Naive thymus-derived CD4-positive, alpha-beta T cell (primary cell): ENCODE results near the gene EBF3. TPM values are rescaled to one million over a fixed set of nuclear protein-coding genes. Genes with fewer than 3 reads are reported as not detected.

Source experiments
- ATAC-seq: fragments of 150-1000 bp; cut with Tn5 transposase; 2 replicates; pipeline ENCODE4 v1.10.0; 2021; ENCODE audit warnings: mild to moderate bottlenecking, moderate library complexity
- CTCF ChIA-PET: fragments of 350-600 bp; sonication (Branson Sonifier 250); formaldehyde crosslinking; loops from one replicate; lab custom pipeline; 2021; ENCODE audit warnings: antibody characterized with exemption; lab: Charles Lee
- POLR2A ChIA-PET: fragments of 350-600 bp; sonication (Branson Sonifier 250); formaldehyde crosslinking; loops from one replicate; lab custom pipeline; 2021; ENCODE audit warnings: antibody characterized with exemption, inconsistent platforms; lab: Charles Lee
- DNase-seq, 9 donors: peaks; one replicate each; pipeline versions ENCODE4 v3.0.0 to v3.0.0-alpha.2; 2020 to 2022; ENCODE audit warnings: mixed read lengths in 1 of 9
- H3K27ac ChIP-seq: one replicate; pipeline ENCODE4 v1.7.0; 2013; ENCODE audit warnings: mild to moderate bottlenecking, low read depth, low read length, moderate library complexity
- H3K27me3 ChIP-seq, 2 donors: one replicate each; pipeline ENCODE4 v1.7.0; 2013; ENCODE audit warnings: low read length in 2 of 2, mild to moderate bottlenecking in 2 of 2, moderate library complexity in 2 of 2; ENCODE audit not compliant: control insufficient read depth in 2 of 2, insufficient read depth in 2 of 2
- H3K36me3 ChIP-seq, 3 experiments: 1 replicate in 2 of 3; 2 replicates in 1 of 3; pipeline ENCODE4 v1.7.0; 2013; ENCODE audit warnings: low read length in 3 of 3, mild to moderate bottlenecking in 3 of 3, moderate library complexity in 1 of 3; ENCODE audit not compliant: insufficient read depth in 3 of 3, control insufficient read depth in 2 of 3
- H3K4me1 ChIP-seq, 2 donors: one replicate each; pipeline ENCODE4 v1.7.0; 2013; ENCODE audit warnings: low read length in 2 of 2, mild to moderate bottlenecking in 2 of 2, moderate library complexity in 1 of 2; ENCODE audit not compliant: control insufficient read depth in 2 of 2, insufficient read depth in 2 of 2
- H3K4me3 ChIP-seq: 2 replicates; pipeline ENCODE4 v1.7.0; 2013; ENCODE audit warnings: mild to moderate bottlenecking, low read length
- H3K9me3 ChIP-seq, 3 experiments: 1 replicate in 2 of 3; 2 replicates in 1 of 3; pipeline ENCODE4 v1.7.0; 2013; ENCODE audit warnings: low read length in 3 of 3; ENCODE audit not compliant: control insufficient read depth in 2 of 3
- H3K27ac Mint-ChIP-seq, 9 donors: one replicate each; pipeline ENCODE4 v1.8.0; 2020 to 2022; ENCODE audit warnings: mixed read lengths in 9 of 9, mild to moderate bottlenecking in 8 of 9, moderate library complexity in 5 of 9, inconsistent platforms in 2 of 9
- H3K27me3 Mint-ChIP-seq, 5 donors: one replicate each; pipeline ENCODE4 v1.8.0; 2021 to 2022; ENCODE audit warnings: mixed read lengths in 5 of 5, mild to moderate bottlenecking in 1 of 5
- H3K36me3 Mint-ChIP-seq, 5 donors: one replicate each; pipeline ENCODE4 v1.8.0; 2020 to 2022; ENCODE audit warnings: mixed read lengths in 5 of 5, mild to moderate bottlenecking in 3 of 5, inconsistent platforms in 1 of 5
- H3K4me1 Mint-ChIP-seq, 7 donors: one replicate each; pipeline ENCODE4 v1.8.0; 2020 to 2022; ENCODE audit warnings: mixed read lengths in 7 of 7, mild to moderate bottlenecking in 3 of 7, inconsistent platforms in 1 of 7
- H3K4me3 Mint-ChIP-seq, 10 donors: one replicate each; pipeline ENCODE4 v1.8.0; 2020 to 2022; ENCODE audit warnings: mild to moderate bottlenecking in 10 of 10, mixed read lengths in 10 of 10, moderate library complexity in 6 of 10, inconsistent platforms in 2 of 10
- H3K9me3 Mint-ChIP-seq, 11 donors: one replicate each; pipeline ENCODE4 v1.8.0; 2020 to 2022; ENCODE audit warnings: mixed read lengths in 11 of 11, mild to moderate bottlenecking in 4 of 11, inconsistent platforms in 1 of 11, moderate library complexity in 1 of 11
- intact Hi-C, 2 donors: fragments of 100-400 bp; cut with micrococcal nuclease; formaldehyde crosslinking; loops; one replicate each; pipeline ENCODE4 v1.15.1; 2023
- polyA plus RNA-seq, 2 donors: library from polyadenylated mRNA; unstranded; fragments of 300-500 nt; fragmentation: Illumina TruSeq; gene quantifications; one replicate each; pipeline ENCODE4 v1.2.3, GENCODE V29; 2021
- total RNA-seq, 6 experiments: library from RNA in 5 of 6; stranded (reverse) in 5 of 6; gene quantifications; 1 replicate in 5 of 6; 2 replicates in 1 of 6; pipeline ENCODE4 v1.2.3 and lab custom pipeline; 2021 to 2026

EBF3 gene
- total and polyA plus RNA-seq, 7 experiments from 2014 or later, result not detected

GRCh38 chr10:129936266-129936922 lies 27.7 kb downstream of the EBF3 start:
- Histone ChIP-seq H3K4me3 (no peak overlapping the region), H3K36me3 (no peaks in the 10 kb centered on the region), H3K27me3 (no peaks in the 10 kb centered on the region), H3K27ac (no peak overlapping the region), H3K4me1 (no peaks in the 10 kb centered on the region), H3K9me3 (no peaks in the 10 kb centered on the region)
- intact Hi-C loops, result no loop called here
- no peaks in the 10 kb centered on the region for H3K4me1 Mint-ChIP-seq
- H3K4me3 Mint-ChIP-seq, result no peak overlapping the region
- CTCF ChIA-PET, result no interaction called here
- no peak overlapping the region for H3K27ac Mint-ChIP-seq
- ATAC-seq (no peak), DNase-seq (no peak)
- no peaks in the 10 kb centered on the region for H3K36me3 Mint-ChIP-seq
- H3K27me3 Mint-ChIP-seq, result peaks cover 0 to 27% (median 5%) of the 10 kb centered on the region in 5 donors
- H3K9me3 Mint-ChIP-seq, result no peaks in the 10 kb centered on the region
- POLR2A ChIA-PET, result no interaction called here

GRCh38 chr10:129935867-129936152 lies 28.3 kb downstream of the EBF3 start:
- H3K27ac ChIP-seq, result no peak overlapping the region
- Mint-ChIP-seq H3K9me3 (no peaks in the 10 kb centered on the region), H3K27ac (no peak overlapping the region), H3K36me3 (no peaks in the 10 kb centered on the region), H3K4me1 (no peaks in the 10 kb centered on the region), H3K27me3 (peaks cover 0 to 23% (median 5%) of the 10 kb centered on the region in 5 donors), H3K4me3 (no peak overlapping the region)
- H3K4me3 ChIP-seq, result no peak overlapping the region
- POLR2A ChIA-PET, result no interaction called here
- no peaks in the 10 kb centered on the region for H3K4me1 ChIP-seq
- DNase-seq (no peak), ATAC-seq (no peak)
- H3K9me3 ChIP-seq, result no peaks in the 10 kb centered on the region
- intact Hi-C loops, result no loop called here
- no peaks in the 10 kb centered on the region for H3K36me3 ChIP-seq
- CTCF ChIA-PET, result no interaction called here
- no peaks in the 10 kb centered on the region for H3K27me3 ChIP-seq

GRCh38 chr10:129935102-129935866 lies 28.8 kb downstream of the EBF3 start:
- POLR2A ChIA-PET, result no interaction called here
- Mint-ChIP-seq H3K4me3 (no peak overlapping the region), H3K27ac (no peak overlapping the region), H3K9me3 (no peaks in the 10 kb centered on the region), H3K36me3 (no peaks in the 10 kb centered on the region), H3K4me1 (no peaks in the 10 kb centered on the region), H3K27me3 (peaks cover 0 to 18% (median 5%) of the 10 kb centered on the region in 5 donors)
- ATAC-seq, result no peak
- Histone ChIP-seq H3K4me1 (no peaks in the 10 kb centered on the region), H3K27me3 (no peaks in the 10 kb centered on the region), H3K9me3 (no peaks in the 10 kb centered on the region), H3K4me3 (no peak overlapping the region), H3K27ac (no peak overlapping the region), H3K36me3 (no peaks in the 10 kb centered on the region)
- DNase-seq, result no peak
- intact Hi-C loops, result no loop called here
- CTCF ChIA-PET, result no interaction called here

GRCh38 chr10:129934196-129934925 lies 29.7 kb downstream of the EBF3 start:
- intact Hi-C loops, result no loop called here
- Mint-ChIP-seq H3K9me3 (no peaks in the 10 kb centered on the region), H3K4me1 (no peaks in the 10 kb centered on the region), H3K36me3 (no peaks in the 10 kb centered on the region), H3K27ac (no peak overlapping the region), H3K27me3 (peaks cover 0 to 15% (median 5%) of the 10 kb centered on the region in 5 donors), H3K4me3 (no peak overlapping the region)
- Histone ChIP-seq H3K36me3 (no peaks in the 10 kb centered on the region), H3K9me3 (no peaks in the 10 kb centered on the region), H3K4me1 (no peaks in the 10 kb centered on the region), H3K27ac (no peak overlapping the region), H3K4me3 (no peak overlapping the region), H3K27me3 (no peaks in the 10 kb centered on the region)
- DNase-seq, result no peak
- ChIA-PET CTCF (no interaction called here), POLR2A (no interaction called here)
- no peak for ATAC-seq

- Mint-ChIP-seq H3K36me3 (no peaks in the 10 kb centered on the region), H3K4me1 (no peaks in the 10 kb centered on the region), H3K27me3 (peaks cover 0 to 12% (median 0%) of the 10 kb centered on the region in 5 donors), H3K9me3 (no peaks in the 10 kb centered on the region), H3K4me3 (no peak overlapping the region), H3K27ac (no peak overlapping the region)
- H3K9me3 ChIP-seq, result no peaks in the 10 kb centered on the region
- H3K27ac ChIP-seq, result no peak overlapping the region
- CTCF ChIA-PET, result no interaction called here
- POLR2A ChIA-PET, result no interaction called here
- intact Hi-C loops, result no loop called here
- no peaks in the 10 kb centered on the region for H3K27me3 ChIP-seq
- no peaks in the 10 kb centered on the region for H3K4me1 ChIP-seq
- DNase-seq, result no peak
- H3K4me3 ChIP-seq, result no peak overlapping the region
- no peaks in the 10 kb centered on the region for H3K36me3 ChIP-seq
- no peak for ATAC-seq
Observed at GRCh38 chr10:129933456-129934092, 30.5 kb downstream of the EBF3 start.

GRCh38 chr10:129932751-129933433 lies 31.2 kb downstream of the EBF3 start:
- DNase-seq (no peak), ATAC-seq (no peak)
- H3K27ac ChIP-seq, result no peak overlapping the region
- POLR2A ChIA-PET, result no interaction called here
- Mint-ChIP-seq H3K4me3 (no peak overlapping the region), H3K27ac (no peak overlapping the region), H3K4me1 (no peaks in the 10 kb centered on the region), H3K27me3 (peaks cover 0 to 5% (median 0%) of the 10 kb centered on the region in 5 donors), H3K9me3 (no peaks in the 10 kb centered on the region), H3K36me3 (no peaks in the 10 kb centered on the region)
- CTCF ChIA-PET, result no interaction called here
- no peaks in the 10 kb centered on the region for H3K27me3 ChIP-seq
- intact Hi-C loops, result no loop called here
- no peaks in the 10 kb centered on the region for H3K9me3 ChIP-seq
- H3K4me1 ChIP-seq, result no peaks in the 10 kb centered on the region
- H3K4me3 ChIP-seq, result no peak overlapping the region
- no peaks in the 10 kb centered on the region for H3K36me3 ChIP-seq
